ENCODE data around the gene PDCD4.

PDCD4 gene

DNA sequence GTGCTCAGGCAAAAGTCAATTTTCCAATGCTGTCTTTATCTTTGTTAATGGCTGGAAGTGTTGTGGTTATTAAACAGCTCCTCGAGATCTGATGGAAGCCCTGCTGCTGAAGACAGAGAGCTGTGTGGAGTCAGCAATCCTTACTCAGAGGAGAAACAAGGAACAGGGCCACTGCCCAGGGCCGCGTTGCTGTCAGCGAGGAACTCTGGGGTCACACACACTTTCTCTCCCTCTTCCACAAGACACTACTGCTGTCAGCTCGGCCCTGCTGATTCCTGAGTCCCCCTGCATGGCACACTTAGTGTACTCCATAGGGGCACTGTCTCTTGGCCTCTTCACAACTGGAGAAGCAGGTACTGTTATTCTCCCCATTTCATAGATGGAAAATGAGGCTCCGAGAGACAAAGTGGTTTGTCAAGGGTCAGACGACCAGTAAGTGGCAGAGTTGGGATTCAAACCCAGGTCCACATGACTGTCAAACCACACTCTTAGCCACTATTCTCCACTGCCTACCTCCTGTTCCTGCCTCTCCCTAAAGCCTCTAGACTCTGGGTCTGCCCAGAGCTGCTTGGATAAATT is 29.3 kb upstream of the PDCD4 start:
- no peak for DNase-seq (ENCODE audit: low spot score)

DNA sequence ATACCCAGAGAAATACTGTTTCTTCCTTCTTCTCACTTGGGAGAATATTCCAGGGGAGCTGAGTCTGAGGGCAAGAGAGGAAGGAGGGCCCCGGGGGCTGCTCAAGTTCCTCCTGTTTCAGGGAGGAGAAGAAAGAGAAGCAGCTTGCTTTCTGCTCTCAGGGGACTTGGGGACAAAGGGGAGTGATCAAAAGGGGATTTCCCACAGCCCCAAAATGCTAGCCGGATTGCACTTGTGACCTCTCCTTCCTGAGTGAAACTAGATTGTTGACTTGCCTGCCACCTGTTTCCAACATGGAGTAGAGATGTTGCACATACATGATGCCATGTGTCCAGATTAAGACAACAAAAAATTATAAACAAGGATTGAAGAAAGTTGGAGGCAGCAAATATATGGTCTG is 28.7 kb upstream of the PDCD4 start:
- DNase-seq (ENCODE audit: low spot score) = peak; percentile 86

DNA sequence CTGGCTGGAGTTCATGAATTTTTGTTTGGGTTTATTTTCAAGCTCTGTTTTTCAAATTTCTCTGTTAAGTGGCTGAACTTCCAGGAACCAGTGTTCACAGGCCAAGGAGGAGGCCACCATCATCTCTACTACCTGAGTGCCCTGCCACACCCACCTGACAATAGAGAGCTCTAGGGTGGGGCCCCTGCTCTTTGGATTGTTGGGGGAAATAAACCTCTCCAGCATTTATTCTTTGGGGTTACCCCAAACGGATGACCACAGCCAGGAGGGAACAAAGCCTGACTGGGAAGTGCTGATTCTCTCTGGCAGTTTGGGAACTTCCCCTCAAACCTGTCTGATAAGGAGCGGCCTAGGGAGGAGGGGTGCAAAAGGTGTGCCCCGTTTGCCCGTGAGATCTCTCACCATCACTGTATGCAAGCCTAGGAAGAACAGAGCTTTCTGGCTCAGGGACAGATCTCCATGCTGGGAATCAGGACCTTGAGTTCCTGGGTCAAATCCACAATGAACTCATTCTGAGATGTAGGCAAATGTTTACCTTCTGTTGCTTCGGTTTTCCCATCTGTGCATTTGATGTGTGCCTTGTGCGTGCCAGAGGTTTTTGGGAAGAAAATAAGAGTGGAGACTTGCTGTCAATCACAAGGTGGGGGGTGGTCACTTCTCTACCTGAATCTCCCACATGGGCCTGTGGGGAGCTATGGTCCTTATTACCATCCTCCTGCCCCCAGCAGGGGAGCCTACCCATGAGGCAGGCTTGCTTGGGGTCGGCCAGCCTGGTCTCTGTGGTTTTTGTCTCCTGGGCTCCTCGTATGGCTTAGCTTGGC is 27.7 kb upstream of the PDCD4 start:
- no peak for DNase-seq (ENCODE audit: low spot score)

DNA sequence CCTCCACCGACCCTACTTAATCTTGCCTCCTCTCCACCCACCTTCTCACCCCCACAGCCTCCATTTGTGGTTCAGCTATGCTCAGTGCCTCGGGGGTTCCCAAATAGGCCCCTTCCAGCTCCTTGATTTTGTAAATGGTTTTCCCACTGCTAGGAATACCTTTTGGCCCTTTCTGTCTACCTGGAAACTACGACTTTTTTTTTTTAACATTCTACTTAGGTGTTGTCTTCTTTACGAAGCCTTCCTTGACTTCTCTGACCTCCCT is 27.2 kb upstream of the PDCD4 start:
- no peak for DNase-seq (ENCODE audit: low spot score)

DNA sequence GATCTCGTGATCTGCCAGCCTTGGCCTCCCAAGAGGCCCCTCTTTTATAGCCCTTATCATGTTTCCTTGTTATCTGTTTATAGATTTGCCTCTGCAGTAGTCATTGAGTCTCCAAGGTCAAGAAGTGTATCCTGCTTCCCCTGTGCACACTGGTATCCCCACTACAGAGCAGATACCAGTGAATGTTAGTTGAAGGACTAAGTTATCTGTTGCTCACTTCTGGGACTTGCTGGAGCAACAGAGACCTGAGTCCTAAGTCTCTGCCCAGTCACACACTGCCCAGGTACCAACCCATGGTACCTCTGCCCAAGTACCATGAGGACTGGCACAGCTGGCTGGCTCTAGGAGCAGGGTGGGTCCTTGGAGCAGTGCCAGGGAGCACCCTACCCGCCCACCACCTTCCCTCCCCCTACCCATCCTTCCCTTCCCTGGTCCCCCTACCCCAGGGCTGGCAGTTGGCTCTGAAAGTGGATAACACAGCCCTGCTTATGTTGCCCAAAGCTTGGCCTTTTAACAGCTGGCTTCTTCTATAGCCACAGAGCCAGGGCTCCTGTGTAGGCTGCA is 26.5 kb upstream of the PDCD4 start:
- no peak for DNase-seq (ENCODE audit: low spot score)

DNA sequence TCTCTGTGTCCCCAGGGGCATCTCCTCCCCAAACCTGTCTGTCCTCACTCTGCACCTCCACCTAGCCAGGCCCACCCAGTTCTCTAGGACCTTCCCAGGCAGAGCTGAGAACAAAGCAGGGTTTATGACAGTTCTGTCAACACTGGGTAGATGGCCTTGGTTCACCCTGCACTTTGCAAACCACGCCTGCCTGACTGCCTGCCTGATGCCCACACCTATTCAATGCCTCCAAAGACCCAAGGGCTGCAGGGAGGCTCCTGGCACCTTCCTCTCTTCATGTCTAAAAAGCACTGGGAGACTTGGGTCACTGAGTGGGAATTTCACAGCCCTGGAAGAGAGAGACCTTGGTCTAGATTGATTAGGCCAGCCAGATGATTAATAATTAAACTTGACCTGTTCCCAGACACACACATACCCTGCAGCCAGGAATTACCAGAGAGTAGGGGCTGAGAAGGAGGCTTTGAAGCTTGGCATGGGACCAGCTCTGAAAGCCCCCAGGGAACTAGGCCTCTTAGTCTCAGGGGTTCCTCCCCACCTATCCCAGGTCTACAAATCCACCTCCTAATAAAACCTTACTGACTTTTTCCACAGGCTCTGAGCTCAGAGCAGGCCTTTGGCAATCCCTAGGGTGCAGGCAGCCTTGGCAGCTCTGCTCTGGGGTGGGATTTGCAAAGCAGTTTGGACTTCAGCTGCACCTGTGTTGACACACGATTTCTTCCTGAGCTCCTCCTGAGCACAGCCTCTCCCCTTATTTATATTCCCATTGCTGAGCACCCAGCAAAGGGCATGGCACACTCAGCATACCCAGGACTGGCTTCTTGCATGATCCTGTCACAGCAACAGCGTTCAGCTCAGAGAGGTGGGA is 25.7 kb upstream of the PDCD4 start:
- DNase-seq (ENCODE audit: low spot score) = no peak

DNA sequence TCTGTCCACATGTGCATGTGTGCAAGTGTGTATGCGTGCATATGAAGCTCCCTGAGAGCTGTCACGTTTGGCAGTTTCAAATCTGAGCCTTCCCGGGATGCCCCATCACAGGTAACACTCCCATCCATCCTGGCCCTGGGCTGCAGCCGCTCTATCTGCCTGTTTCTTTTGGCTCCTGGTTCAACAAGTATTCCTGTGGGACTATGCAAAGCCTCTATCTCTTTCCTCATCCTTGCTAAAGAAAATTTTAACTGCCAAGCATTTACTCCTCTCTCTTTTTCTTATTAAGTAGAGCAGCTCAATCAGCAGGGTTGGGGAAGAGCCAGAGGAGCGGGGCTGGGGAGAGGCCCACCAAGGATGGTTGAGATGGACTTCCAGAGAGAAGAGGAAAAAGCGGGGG is 24.4 kb upstream of the PDCD4 start:
- no peak for DNase-seq (ENCODE audit: low spot score)

DNA sequence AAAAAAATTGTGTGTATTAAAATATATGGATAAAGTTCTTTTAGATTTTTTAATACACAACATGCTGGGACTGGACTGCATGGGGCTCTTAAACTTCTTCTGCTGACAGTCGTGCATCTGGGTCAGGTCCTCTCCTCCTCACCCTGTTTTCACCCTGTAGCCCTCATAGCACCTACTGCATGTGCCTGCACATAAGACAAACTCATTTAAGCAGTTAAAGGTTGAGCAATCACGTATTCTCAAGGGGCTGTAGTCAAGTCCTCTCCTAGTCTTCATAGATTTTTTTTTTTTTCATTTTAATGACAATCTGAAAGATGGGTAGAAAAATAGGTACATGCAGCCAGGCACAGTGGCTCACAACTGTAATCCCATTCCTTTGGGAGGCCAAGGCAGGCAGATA is 23.6 kb upstream of the PDCD4 start:
- DNase-seq (ENCODE audit: low spot score) = no peak

DNA sequence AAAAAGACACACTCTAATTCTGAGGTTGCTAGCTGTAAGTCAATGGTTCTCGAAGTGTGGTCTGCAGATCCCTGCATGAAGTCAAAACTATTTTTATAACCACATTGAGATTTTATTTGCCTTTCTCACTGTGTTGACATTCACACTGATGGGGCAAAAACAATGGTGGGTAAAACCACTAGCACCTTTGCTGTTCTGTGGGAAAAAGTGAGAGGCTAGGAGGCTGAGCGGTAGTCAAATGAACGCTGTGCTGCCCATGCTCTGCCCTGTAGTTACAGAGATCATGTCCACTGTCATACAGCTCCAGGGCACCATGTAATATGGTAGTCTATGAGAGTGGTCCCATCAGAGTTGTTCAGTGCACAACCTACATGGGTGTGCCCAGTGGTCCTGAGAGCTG is 21.6 kb upstream of the PDCD4 start:
- no peak for DNase-seq (ENCODE audit: low spot score)

DNA sequence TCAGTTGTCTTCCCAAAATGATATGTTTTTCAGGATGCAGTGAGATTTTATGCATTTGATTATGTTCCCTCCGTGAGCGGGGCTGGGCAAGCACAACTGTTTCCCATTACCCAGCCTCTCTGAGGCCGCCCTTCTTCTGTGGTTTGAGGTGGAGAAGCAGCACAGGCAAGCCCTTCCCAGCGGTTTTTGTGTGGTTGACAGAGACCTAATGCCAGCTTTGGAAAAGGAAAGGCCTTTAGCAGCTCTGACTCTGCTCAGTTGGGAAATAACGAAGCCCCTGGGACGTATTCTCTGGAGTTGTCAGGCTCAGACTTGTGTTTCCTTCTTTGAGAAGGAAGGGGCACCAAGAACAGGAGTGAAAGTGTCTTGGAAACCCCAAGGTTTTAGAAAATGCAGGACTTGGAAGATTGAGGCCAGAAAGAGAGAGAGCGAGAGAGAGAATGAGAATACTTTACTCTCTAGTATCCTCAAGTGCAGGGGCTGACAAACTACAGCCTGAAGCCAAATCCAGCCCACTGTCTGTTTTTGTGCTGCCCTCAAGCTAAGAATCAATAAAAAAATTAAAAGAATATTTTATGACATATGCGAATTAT is 20.6 kb upstream of the PDCD4 start:
- no peak for DNase-seq (ENCODE audit: low spot score)

DNA sequence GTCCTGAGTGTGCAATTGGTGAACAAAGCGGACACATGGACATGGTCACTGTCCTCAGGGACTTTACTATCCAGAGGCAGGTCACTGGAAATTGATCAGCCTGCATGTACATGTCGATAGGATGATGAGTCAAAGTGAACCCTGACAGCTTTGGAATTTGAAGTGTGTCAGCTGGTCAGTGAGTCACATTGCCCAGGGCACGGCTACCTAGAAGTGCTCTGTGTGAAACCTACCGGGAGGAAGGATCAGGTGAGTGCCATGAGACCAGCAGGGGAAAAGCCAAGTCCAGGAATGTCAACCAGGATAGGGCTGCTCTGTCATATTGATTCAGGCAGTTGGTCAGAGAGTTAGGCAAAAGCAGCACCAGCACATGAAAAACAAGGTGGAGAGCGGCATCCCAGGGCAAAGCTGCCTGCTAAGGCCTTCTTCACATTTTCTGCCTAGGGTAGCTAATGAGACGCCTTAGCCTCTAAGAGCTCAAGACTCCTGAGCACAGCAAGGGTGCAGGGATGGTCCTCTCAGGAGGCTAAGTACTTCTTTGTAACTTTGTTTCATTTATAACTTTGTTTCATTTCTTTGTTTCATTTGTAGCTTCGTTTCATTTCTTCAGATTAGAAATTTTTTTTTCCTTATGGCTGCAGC is 19.4 kb upstream of the PDCD4 start:
- DNase-seq (ENCODE audit: low spot score) = no peak

DNA sequence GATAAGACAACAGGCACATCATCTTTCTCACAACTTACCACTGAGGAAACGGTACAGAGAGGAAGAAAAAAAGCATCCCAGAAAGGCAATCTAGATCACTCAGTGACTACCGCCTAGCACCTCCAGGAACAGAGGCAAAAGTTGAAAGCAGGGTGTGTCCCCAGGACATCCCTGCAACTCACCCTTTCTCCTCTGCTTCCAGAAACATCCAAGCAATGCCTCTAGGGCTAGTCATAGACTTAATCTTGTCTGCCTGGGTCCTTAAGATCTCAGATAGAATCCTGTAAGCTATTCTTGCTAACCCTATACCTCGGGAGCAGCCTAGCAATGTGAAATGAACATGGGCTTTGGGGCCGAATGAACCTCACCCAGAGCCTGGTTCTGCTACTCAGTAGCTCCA is 18.8 kb upstream of the PDCD4 start:
- DNase-seq (ENCODE audit: low spot score) = no peak

DNA sequence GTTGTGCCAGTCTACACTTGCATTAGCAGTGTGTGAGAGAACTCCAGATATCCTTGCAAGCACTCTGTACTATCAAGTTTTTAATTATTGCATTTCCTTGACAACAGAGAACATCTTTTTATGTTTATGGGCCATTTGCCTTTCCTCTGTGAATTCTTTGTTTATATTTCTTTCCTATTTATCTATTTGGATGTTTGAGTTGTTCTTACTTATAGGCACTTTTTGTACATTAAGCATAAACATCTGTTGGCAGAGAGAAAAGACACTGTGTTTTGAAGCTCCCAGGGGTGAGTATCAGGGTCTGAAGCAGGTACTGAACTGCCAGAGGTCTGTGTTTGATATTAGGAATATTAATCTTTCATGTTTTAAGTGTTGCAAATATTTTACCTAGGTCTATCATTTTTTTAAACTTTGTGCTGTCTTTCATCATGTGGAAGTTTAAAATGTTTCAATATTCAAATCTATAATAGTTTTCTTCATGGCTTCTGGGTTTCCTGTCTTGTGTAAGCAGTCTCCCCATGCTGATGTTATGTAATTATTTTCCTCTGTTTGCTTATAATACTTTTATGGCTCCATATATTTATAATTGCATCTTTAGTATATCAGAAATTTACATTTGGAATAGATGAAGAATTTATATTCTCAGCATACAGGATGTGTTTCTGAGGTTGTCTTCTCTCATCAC is 17.7 kb upstream of the PDCD4 start:
- no peak for DNase-seq (ENCODE audit: low spot score)

DNA sequence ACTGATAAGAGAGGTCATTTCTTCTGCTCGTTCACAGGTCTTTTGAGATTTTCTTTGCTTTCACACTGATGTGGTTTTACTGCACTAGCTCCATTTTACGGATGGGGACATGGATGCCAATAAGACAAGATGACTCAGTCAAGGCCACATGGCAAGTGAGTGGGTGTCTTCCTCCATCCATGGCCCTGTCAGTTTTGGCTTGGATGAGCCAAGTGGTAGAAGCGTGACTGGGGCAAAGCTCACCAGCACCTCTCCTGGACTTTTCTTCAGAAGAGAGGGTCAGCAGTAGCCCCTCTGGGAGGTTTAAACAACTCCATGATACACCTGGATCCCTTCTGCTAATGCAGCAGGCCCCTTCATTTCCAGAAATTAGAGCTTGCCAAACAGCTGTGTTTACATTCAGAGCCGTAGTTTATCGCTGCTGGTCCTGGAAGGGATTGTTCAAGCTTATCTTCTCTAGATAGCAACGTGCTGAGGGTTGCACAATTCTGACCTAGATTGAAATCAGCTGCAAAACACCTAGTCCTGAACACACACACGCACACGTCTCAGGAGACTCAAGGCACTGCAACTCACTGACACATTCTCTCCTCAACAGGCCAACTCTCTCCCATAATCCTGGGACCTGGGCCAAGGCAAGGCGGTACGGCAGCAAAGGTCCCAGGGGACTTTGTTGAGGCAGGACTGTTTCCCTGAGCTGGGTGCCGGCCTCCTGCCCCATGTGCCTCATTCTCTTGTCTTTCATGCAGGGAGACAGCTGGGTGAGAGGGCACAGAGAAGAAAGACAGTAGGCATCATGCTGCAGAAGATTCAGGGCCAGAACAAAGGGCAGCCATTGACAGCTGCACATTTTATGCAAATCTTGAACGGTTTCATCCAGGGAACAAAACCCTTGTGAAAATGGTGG is 14.2 kb upstream of the PDCD4 start:
- no peak for DNase-seq (ENCODE audit: low spot score)

DNA sequence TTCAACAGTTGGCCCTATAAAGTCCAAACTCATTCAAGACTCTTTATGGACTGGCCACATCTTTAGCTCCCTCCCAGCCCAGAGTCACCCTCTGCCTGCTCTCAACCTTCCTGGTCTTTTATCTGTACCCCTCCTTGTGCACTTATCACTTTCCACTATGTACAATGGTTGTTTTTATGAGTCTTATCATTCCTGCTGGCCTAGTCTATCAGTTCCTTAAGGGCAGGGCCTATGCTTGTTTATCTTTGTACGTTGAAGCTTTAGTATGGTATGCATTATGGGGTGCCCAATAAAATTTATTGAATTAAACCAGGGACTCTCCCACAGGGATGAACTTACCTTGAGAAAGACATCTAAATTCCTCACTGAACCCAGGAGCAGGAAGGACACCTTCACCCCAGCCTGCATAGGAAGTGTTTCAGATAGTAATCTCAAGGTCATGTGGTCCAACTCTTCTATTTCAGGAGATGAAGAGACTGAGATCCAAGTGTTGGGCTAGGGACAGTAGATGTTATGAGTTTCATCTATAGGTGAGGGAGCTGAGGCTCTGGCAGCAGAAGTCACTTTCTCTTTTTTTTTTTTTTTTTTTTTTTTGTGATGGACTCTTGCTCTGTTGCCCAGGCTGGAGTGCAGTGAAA is 13.3 kb upstream of the PDCD4 start:
- DNase-seq (ENCODE audit: low spot score) = no peak

DNA sequence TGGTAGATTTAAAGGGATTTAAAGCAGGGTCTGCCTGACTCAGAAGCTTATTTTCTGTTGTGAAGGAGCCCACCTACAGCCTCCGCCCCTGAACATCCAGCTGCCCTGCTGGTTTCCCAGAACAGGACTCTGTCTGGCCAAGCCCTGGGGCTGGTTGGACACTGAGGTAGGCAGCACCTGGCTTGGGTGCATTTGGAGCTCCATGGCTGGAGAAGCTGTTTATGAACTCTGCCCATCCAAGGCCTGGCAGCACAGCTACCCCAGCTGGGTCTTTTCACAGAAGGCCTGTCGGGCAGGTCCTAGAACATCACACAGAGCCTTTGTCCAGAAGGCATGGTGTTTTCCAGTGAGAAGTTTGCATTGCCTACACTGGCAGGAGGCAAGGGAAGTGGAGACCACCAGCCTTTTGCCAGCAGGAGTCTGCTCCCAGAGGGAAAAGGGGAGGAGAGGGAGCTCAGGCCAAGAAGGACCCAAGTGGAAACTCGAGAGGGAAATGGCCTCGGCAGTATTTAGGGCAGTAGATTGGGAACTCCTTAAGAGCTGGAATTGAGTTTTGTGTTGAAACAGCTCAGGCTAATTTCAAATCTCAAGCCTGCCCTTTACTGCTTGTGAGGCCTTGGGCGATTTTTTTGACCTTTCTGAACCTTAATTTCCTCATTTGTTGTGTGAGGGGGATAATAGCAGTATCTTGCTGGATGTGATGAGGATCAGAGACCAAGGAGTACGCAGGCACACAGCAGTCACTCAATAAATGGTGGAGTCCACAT is 12.3 kb upstream of the PDCD4 start:
- no peak for DNase-seq (ENCODE audit: low spot score)

DNA sequence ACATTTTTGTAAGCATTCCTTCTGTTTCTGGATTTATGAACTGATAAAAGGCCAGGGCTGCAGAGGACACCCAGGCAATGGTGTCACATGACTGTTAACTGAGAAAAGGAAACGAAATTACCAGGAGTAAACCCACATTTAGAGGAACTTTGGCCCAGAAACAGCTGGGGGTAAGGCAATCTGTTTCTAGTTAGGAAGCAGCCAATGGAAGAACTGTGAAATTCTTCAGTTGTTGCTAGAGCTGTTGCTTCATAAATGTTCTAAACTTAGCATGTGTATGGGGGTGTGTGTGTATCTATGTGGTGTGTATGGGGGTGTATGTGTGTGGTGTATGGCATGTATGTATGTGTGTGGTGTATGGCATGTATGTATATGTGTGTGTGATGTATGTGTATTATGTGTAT is 11.8 kb upstream of the PDCD4 start:
- no peak for DNase-seq (ENCODE audit: low spot score)

DNA sequence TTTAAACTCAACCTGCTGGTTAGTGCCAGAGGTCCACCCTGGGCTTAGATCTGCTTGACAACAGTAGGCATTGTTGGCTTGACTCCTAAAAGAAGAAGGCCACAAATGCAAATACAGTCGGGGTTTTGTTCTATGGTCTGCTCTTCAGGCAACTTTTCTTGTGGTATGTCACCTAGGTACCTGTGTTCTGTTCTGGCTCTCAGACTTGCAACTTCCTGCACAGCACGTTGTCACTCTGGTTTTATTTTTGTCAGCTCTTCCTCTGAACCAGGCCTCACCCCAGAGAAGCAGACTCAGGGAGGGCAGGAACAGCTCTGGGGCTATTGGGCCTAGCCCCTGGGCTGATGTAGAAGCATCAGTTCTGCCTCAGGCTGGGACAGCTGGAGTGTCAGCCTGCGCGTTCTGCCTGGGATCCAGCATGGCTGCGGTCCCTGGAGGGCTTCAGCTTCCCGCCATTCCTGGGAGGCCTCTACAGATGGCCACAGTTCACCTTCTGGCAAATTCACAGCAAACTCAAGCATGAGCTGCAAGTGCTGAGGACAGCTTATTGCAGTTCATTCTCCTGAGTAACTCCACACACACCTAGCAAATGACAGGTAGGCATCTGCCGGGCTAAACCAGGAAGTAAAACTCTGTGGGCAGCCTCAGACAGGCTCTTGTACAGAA is 11.0 kb upstream of the PDCD4 start:
- no peak for DNase-seq (ENCODE audit: low spot score)

DNA sequence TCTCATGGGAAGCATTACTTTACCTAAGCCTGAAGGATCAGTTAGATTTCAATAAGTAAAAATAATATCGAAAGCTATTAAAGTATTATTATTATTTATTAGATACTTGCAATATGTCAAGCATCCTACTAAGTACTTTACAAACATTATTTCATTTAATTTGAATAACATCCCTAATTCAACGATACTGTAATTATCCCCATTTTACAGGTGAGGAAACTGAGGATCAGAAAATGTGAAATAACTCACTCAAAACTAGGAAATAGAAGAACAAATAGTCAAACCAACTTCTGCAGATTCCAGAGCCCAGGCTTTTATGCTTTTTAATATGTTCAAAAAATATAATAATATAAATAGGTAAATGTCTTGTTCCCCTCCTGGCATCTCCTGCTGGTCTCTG is 10.3 kb upstream of the PDCD4 start:
- no peak for DNase-seq (ENCODE audit: low spot score)
